AG09309 (cell line): ENCODE measurements around the gene MFAP1.

Experiments used
- DNase-seq: peaks from one replicate; pipeline ENCODE4 v3.0.0-alpha.2; 2010; ENCODE audit warnings: low read depth
- H3K4me3 ChIP-seq: 2 replicates; pipeline ENCODE4 v1.5.1; 2011; ENCODE audit warnings: mild to moderate bottlenecking, low read depth, low read length, moderate library complexity; ENCODE audit not compliant: control insufficient read depth
- TF ChIP-seq, protein P1 (sequence below): IDR thresholded peaks from 2 replicates; pipeline ENCODE4 v1.5.1; 2011; ENCODE audit warnings: mild to moderate bottlenecking, low read depth, low read length, inconsistent platforms; ENCODE audit not compliant: insufficient read depth, control insufficient read depth; ENCODE audit errors: missing control alignments

MFAP1 gene

DNA sequence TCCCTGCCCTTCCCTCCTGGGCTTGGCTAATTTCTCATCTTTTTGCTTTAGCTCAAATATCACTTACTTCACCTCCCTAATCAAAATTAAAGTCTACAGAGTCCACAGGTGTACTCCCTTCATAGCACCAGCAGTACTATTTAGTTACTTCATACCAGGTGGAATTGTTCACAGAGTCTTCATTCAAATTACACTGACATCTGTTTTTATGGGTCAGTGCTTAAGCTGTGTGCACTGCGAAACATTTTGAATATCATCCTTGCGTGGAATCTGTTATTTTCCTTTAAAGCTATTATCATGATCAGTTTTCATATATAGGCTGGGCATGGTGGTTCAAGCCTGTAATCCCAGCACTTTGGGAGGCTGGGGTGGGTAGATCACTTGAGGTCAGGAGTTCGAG, 35.1 kb downstream of the MFAP1 start:
- no peak for DNase-seq
- TF ChIP-seq, protein P1, sequence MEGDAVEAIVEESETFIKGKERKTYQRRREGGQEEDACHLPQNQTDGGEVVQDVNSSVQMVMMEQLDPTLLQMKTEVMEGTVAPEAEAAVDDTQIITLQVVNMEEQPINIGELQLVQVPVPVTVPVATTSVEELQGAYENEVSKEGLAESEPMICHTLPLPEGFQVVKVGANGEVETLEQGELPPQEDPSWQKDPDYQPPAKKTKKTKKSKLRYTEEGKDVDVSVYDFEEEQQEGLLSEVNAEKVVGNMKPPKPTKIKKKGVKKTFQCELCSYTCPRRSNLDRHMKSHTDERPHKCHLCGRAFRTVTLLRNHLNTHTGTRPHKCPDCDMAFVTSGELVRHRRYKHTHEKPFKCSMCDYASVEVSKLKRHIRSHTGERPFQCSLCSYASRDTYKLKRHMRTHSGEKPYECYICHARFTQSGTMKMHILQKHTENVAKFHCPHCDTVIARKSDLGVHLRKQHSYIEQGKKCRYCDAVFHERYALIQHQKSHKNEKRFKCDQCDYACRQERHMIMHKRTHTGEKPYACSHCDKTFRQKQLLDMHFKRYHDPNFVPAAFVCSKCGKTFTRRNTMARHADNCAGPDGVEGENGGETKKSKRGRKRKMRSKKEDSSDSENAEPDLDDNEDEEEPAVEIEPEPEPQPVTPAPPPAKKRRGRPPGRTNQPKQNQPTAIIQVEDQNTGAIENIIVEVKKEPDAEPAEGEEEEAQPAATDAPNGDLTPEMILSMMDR = no peak
- H3K4me3 ChIP-seq = no peak overlapping the region

DNA sequence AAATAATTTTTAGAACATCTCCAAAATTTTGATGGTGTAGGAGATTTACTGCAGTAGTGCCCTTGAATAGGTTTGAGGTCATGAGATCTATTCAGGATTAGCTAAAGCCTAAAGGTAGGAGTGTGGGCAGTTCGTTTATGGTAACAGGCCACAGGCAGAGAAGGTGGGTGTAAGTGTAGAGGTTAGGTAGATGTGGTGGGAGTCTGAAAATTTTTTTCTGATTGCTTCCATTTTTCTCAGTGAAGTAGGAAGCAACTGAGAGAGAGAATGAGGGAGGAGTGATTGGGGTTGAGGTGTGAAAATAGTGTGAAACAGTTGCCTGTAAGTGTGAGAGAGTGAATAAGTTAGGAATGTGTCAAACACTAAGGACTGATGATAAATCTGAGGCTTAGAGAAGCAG, 45.5 kb downstream of the MFAP1 start:
- TF ChIP-seq, protein P1 = no peak
- H3K4me3 ChIP-seq = no peak overlapping the region

DNA sequence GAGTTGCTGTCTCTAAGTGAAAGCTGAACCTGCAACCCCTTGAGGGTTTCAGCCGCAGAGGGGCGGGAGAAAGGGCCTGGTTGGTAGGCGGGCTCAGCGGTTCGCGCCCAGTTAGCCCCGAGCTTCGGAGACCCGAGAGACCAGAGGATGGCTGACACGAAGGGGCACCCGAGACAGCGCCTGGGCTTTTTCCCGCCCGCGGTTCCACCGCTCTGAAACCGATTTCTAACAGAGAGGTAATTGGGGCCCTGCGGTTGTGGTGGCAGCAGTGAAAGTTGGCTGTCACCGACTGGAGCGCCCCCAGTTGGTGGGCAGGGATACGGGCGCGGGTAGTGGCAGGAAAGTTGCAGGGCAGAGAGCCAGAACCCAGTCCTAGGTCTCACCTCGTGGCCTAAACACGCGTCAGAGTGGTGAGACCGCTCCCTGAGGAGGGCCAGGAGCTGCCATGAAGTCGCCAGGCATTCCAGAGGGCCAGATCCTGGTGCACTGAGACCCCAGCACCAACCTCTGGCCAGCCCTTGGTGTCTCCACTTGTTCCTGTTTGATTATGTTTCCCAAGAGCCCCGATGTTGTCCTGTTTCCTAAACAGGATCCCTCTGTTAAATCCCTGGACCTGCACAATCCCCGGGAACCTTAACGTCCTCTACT, 47.1 kb downstream of the MFAP1 start:
- DNase-seq = no peak
- H3K4me3 ChIP-seq = peak overlapping the region; percentile 70
- TF ChIP-seq, protein P1 = peak; percentile 92

More for the DNA sequence above, 45.5 kb downstream of the MFAP1 start:
- DNase-seq = no peak

DNA sequence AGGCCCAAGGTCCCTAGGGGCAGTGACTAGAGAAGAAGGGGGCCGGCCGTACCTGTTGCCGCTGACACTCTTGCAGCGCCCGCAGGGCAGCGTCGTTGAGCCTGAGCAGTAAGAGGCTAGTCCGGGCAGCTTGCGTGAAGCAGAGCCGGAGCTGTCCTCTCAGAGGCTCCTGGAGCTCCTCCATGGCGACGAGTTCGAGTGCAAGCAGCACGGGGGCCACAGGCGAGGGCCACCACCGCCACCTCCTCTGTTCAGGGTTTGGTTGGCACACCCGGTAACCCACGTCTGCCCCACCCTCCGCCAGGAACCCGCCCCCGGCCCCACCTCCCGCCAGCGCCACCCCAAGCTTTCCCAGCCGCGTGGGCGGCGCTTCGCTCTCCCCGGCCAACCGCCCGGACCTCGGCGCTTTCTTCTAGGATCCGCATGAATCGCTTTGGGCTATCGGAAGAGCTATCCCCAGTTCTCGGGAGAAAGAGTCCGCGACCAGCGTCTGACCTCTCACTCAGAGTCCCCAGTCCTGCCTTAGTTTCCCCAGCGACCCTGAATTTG, 47.7 kb downstream of the MFAP1 start, which contains the start of gene ELL3:
TSS of gene ELL3 (minus strand) at position 249 of the 549 bp plus-strand sequence. CDS start at position 184, 65 bp downstream.
- TF ChIP-seq, protein P1 = no peak
- peak within 1 kb of the TSS; percentile 70 for H3K4me3 ChIP-seq
- DNase-seq = no peak

DNA sequence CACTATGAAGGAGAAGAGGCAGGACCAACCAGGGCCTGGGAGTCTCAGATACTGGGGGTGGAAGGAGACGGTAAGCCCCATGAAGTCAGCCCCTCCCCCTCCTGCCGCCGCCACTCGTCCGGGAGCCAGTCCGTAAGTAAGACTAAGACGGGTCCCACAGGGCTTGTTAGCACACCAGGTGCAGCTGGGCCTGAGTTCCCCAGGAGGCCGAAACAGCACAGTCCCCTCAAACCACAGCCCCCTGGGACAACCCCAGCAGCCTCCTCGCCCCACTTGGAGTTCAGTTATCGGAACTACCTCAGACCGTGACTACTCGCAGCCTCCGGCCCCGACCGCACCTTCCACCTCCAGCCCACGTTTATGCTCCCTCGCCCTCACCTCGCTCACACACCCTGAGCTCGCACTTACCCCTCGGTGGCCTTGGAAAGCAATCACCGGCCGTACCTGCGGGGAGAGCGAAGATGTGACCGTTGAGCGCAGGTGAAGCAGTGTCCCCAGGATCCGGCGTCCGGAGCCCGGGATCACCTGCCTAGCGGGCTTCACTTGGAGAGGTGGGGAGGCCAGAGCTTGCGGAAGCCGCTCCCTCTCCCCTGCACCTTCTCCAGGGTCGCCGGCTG, 48.3 kb downstream of the MFAP1 start:
- no peak for DNase-seq
- TF ChIP-seq, protein P1 = no peak
- H3K4me3 ChIP-seq = peak overlapping the region; percentile 70

DNA sequence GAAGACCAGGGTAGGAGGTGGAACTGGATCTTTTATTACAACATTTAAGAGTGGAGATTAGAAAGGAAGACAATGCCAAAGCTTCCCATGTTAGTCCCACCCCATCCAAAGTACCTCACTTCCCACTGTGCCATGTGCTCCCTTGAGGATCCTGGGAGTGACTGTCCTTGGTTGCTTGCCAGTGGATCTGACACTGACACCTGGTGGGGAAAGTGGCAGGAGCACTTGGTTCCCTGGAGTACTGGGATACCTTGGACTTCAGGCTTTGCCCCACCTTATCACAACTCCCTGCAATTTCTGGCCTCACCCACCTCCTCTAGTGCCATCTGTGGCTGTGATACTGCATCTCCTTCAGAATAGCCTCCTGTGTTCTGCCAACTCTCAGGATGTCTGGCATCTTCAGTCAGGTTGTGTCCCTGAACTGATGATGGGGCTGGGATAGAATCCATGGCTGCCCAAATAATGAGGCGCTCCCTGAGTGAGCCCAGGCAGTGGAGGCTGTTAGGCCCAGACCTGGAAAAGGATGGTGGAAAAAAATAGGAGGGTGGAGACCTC, 49.0 kb downstream of the MFAP1 start:
- TF ChIP-seq, protein P1 = peak; percentile 43
- DNase-seq = no peak
- H3K4me3 ChIP-seq = no peak overlapping the region
